NCI-H1436 treated with DMSO at 0.1 percent for 48 hours (cell line): ENCODE data around the gene FBXL12.
A peak's percentile ranks its signal among the peaks of the same experiment; 100 is the strongest.
"Not testable (repeated sequence)": the region's sequence is repeated elsewhere in the genome, so short reads cannot be mapped to it uniquely, and the experiment has no call there.

ENCODE experiments used
- DNase-seq: peaks from one replicate; lab custom pipeline; 2025; lab: John Stamatoyannopoulos, UW

The FBXL12 gene

DNA sequence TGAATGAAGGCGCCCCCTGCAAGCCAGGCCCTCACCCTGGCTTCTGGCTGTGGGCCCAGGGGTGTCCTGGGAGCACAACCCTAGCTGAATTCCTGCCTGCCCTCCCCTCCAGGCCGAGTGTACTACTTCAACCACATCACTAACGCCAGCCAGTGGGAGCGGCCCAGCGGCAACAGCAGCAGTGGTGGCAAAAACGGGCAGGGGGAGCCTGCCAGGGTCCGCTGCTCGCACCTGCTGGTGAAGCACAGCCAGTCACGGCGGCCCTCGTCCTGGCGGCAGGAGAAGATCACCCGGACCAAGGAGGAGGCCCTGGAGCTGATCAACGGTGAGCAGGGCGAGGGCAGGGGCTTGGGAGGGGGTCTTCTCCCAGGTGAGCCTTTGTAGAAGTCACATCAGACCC lies 19.4 kb upstream of the FBXL12 start:
- no peak for DNase-seq

DNA sequence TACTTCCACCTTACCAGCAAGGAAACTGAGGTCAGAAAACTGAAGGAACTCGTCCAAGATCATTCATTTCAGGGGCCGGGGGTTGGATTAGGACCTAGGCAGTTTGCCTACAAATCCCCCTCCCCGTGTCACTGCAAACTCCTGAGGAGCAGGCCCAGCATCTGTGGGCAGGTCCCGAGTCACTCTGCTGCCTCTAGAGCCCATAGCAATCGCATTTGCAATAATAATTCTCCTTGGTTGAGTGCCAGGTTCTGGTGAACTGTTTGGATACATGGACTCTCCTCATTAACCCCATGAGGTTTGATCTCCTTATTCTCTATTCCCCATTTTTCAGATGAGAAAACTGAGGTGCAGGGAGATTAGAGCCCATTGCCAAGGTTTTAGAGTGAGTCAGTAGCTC lies 17.1 kb upstream of the FBXL12 start:
- no peak for DNase-seq

- no peak for DNase-seq
Observed at GRCh38 chr19:9835507-9835949, 16.6 kb upstream of the FBXL12 start.

- DNase-seq, result peak; percentile 93
Observed at GRCh38 chr19:9834726-9835506, 16.0 kb upstream of the FBXL12 start, which contains the start of gene PIN1. PIN1 (plus strand) TSS chr19:9835318; CDS start chr19:9835345, 27 bp downstream.

GRCh38 chr19:9834307-9834725 lies 15.4 kb upstream of the FBXL12 start:
- DNase-seq, result no peak

GRCh38 chr19:9828551-9829063 lies 9.7 kb upstream of the FBXL12 start:
- DNase-seq, result no peak

GRCh38 chr19:9827289-9828238 lies 8.7 kb upstream of the FBXL12 start, which contains the start of gene UBL5:
UBL5 (plus strand) TSS chr19:9827918; CDS start chr19:9828338, 420 bp downstream.
- peak; percentile 40 for DNase-seq

- no peak for DNase-seq
Observed at GRCh38 chr19:9823816-9824215, 4.9 kb upstream of the FBXL12 start.

DNA sequence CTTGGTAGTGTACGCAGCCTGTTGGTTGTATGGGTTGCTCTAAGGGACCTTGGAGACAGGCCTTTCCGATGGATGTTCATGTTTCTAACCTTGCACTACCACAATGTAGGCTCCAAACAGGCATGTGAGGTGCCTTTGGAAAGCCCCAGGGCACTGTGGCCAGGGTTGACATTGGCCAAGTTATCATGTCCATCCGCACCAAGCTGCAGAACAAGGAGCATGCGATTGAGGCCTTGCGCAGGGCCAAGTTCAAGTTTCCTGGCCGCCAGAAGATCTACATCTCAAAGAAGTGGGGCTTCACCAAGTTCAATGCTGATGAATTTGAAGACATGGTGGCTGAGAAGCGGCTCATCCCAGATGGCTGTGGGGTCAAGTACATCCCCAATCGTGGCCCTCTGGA lies 1.2 kb upstream of the FBXL12 start:
- not testable (repeated sequence) for DNase-seq

GRCh38 chr19:9819596-9819909 lies 674 bp upstream of the FBXL12 start:
- DNase-seq, result no peak

- no peak for DNase-seq
Observed at GRCh38 chr19:9818175-9818733, 625 bp downstream of the FBXL12 start.

- no peak for DNase-seq
Observed at GRCh38 chr19:9811139-9811538, 7.7 kb downstream of the FBXL12 start.

GRCh38 chr19:9808855-9809824 lies 9.7 kb downstream of the FBXL12 start:
- no peak for DNase-seq

GRCh38 chr19:9806803-9807202 lies 12.1 kb downstream of the FBXL12 start:
- no peak for DNase-seq

DNA sequence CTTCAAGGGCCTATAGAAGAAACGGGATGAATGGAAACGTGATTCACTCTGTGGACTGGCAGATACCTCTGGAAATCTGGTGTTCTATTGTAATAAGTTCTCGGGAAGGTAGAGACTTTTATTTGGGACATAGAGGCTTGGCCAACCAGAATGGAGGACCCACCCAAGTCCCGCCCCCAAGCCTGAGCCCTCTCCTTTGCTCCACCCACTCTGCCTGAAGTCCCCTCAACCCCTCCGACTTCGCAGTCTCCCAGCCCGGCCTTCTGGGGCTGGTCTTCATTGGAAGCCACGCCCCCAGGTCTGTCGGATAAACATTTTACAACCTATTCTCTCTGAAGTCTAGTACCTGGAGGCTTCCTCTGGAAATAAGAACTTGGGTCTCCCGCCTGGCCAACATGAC lies 16.9 kb downstream of the FBXL12 start:
- DNase-seq, result no peak

- DNase-seq, result no peak
Observed at GRCh38 chr19:9799162-9799561, 19.7 kb downstream of the FBXL12 start.

- DNase-seq, result no peak
Observed at GRCh38 chr19:9797871-9798270, 21.0 kb downstream of the FBXL12 start.

GRCh38 chr19:9796113-9796773 lies 22.6 kb downstream of the FBXL12 start:
- DNase-seq, result peak; percentile 45

DNA sequence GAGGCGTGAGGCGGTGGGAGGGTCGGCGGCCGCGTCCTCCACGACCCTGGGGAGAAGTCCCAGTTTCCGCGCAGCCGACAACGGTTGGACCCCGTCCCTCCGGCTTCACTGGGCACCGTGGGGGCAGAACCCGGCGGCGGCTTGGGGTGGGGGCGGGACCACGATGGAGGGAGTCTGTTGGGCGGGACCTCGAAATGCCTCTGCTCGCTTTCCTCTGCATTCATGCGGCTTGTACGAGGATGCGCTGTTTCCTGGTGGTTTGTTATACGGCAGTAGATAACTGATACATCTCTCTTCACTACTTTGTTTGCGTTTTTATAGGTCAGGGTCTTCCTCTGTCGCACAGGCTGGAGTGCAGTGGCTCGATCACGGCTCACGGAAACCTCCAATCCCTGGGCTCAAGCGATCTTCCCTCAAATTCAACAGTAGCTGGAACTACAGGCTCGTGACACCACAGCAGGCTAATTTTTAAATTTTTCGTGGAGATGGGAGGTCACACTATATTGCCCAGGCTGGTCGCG lies 25.7 kb downstream of the FBXL12 start:
- no peak for DNase-seq
